ENCODE data around the gene RNF150.

DNA sequence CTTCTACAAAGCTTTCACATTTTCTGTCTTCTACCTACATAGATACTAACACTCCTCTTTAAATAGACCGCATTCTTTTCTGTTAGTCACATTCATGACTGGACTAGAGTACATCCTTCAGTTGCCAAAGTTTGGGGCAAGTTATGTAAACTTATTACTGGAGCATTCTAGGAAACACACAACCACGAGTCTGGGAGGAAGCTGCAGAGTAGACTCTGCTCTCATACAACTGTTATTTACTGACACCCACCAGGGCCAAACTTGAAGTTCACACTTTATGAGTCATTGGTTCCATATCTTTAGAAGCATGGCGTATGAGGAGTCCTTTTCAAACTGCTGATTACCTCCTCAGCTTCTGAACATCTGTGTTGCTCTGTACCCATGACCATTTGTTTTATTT, 87.0 kb downstream of the RNF150 start:
- no peak for TF ChIP-seq POLR2A (IDR thresholded peaks at IDR 0.05; ENCODE audit: low read depth, low read length)
- no peak for TF ChIP-seq POLR2AphosphoS5 (IDR thresholded peaks at IDR 0.05; ENCODE audit: low read depth, low read length)

All from GM12892 (cell line).